Measurements from ENCODE around the gene NIT1. TPM values are rescaled to one million over a fixed set of nuclear protein-coding genes. Genes with fewer than 3 reads are reported as not detected.
A peak's percentile ranks its signal among the peaks of the same experiment; 100 is the strongest.

Gene NIT1
- total RNA-seq, 2 donors from 2014 or later, result 74.4 to 76.6 TPM

GRCh38 chr1:161132410-161133219, 14.7 kb downstream of the NIT1 start, which contains the start of gene DEDD:
DEDD (minus strand) TSS chr1:161132667; CDS start chr1:161124462, 8,205 bp downstream.
- ATAC-seq (peak; percentile 88), DNase-seq (peak; percentile 91 to 96)
- intact Hi-C loops (cut with DNase I, micrococcal nuclease), result no loop called here

GRCh38 chr1:161133220-161133740, 15.4 kb downstream of the NIT1 start:
- DNase-seq, result no peak
- ATAC-seq, result peak; percentile 12
- intact Hi-C loops (cut with DNase I, micrococcal nuclease), result no loop called here

- intact Hi-C loops (cut with DNase I, micrococcal nuclease), result no loop called here
- ATAC-seq, result no peak
- DNase-seq, result no peak
Measured at GRCh38 chr1:161137881-161138280, 20.0 kb downstream of the NIT1 start.

- intact Hi-C loops (cut with DNase I, micrococcal nuclease), result no loop called here
- ATAC-seq (no peak), DNase-seq (no peak)
Measured at GRCh38 chr1:161138431-161138830, 20.5 kb downstream of the NIT1 start.

- peak in 1 of 2 donors; percentile 52 for DNase-seq
- intact Hi-C loops (cut with DNase I, micrococcal nuclease), result no loop called here
- ATAC-seq, result peak; percentile 42
Measured at GRCh38 chr1:161139766-161140165, 21.9 kb downstream of the NIT1 start.

- ATAC-seq, result no peak
- intact Hi-C loops (cut with DNase I, micrococcal nuclease), result no loop called here
- DNase-seq, result no peak
Measured at GRCh38 chr1:161140755-161141400, 23.0 kb downstream of the NIT1 start.

GRCh38 chr1:161145832-161146231, 27.9 kb downstream of the NIT1 start:
- DNase-seq, result no peak
- intact Hi-C loops (cut with DNase I, micrococcal nuclease), result no loop called here
- no peak for ATAC-seq

GRCh38 chr1:161153176-161153575, 35.3 kb downstream of the NIT1 start:
- DNase-seq (no peak), ATAC-seq (peak; percentile 5)
- intact Hi-C loops (cut with DNase I, micrococcal nuclease), result no loop called here

- intact Hi-C loops (cut with DNase I, micrococcal nuclease), result no loop called here
- peak; percentile 92 for ATAC-seq
Measured at GRCh38 chr1:161153682-161154337, 35.9 kb downstream of the NIT1 start, which contains the start of gene UFC1. UFC1 (plus strand) TSS chr1:161153978; CDS start chr1:161153998, 20 bp downstream.

GRCh38 chr1:161157867-161158266, 40.0 kb downstream of the NIT1 start:
- ATAC-seq (no peak), DNase-seq (no peak)
- intact Hi-C loops (cut with DNase I, micrococcal nuclease), result no loop called here

More at GRCh38 chr1:161153682-161154337, 35.9 kb downstream of the NIT1 start, which contains the start of gene UFC1:
- peak; percentile 82 for DNase-seq

GRCh38 chr1:161158316-161159010, 40.6 kb downstream of the NIT1 start:
- no peak for DNase-seq
- intact Hi-C loops (cut with DNase I, micrococcal nuclease), result no loop called here
- no peak for ATAC-seq

- ATAC-seq, result peak; percentile 96
- intact Hi-C loops (cut with DNase I, micrococcal nuclease), result no loop called here
- peak; percentile 90 to 95 for DNase-seq
Measured at GRCh38 chr1:161159087-161159912, 41.4 kb downstream of the NIT1 start, which contains the start of gene USP21. USP21 (plus strand) TSS chr1:161159500; CDS start chr1:161160641, 1,141 bp downstream.

- intact Hi-C loops (cut with DNase I, micrococcal nuclease), result no loop called here
- no peak for DNase-seq
- no peak for ATAC-seq
Measured at GRCh38 chr1:161159913-161160243, 42.0 kb downstream of the NIT1 start.

- ATAC-seq (no peak), DNase-seq (no peak)
- intact Hi-C loops (cut with DNase I, micrococcal nuclease), result no loop called here
Measured at GRCh38 chr1:161160671-161161145, 42.8 kb downstream of the NIT1 start.

GRCh38 chr1:161161652-161162051, 43.7 kb downstream of the NIT1 start:
- ATAC-seq, result no peak
- intact Hi-C loops (cut with DNase I, micrococcal nuclease), result no loop called here
- DNase-seq, result no peak

GRCh38 chr1:161162052-161162451, 44.1 kb downstream of the NIT1 start:
- no peak for ATAC-seq
- no peak for DNase-seq
- intact Hi-C loops (cut with DNase I, micrococcal nuclease), result no loop called here

- no peak for DNase-seq
- ATAC-seq, result no peak
- intact Hi-C loops (cut with DNase I, micrococcal nuclease), result no loop called here
Measured at GRCh38 chr1:161162806-161163205, 44.9 kb downstream of the NIT1 start.

GRCh38 chr1:161163793-161164192, 45.9 kb downstream of the NIT1 start:
- DNase-seq (no peak), ATAC-seq (no peak)
- intact Hi-C loops (cut with DNase I, micrococcal nuclease), result no loop called here

All from left colon (tissue), 2 donors.